Measurements from ENCODE around the gene ATP6V1B1. TPM values are rescaled to one million over a fixed set of nuclear protein-coding genes. Genes with fewer than 3 reads are reported as not detected.

The ATP6V1B1 gene
- total RNA-seq = not detected

GRCh38 chr2:70935468-70936164 lies at the start of gene ATP6V1B1:
TSS of gene ATP6V1B1 (plus strand) at chr2:70935900. CDS start at chr2:70935955, 55 bp downstream.
- H3K27ac ChIP-seq = no peak within 1 kb of the TSS
- TF ChIP-seq CTCF (IDR thresholded peaks at IDR 0.05) (no peak), POLR2A (IDR thresholded peaks at IDR 0.05) (no peak)
- H3K27me3 ChIP-seq = no peaks in the 10 kb centered on the region
- no peaks in the 10 kb centered on the region for H3K4me1 ChIP-seq
- H3K4me3 ChIP-seq (replicated peaks in 1 of 3) = no peak within 1 kb of the TSS
- no peak for DNase-seq
- intact Hi-C loops (cut with DNase I) = no loop called here
- no peaks in the 10 kb centered on the region for H3K36me3 ChIP-seq
- no peaks in the 10 kb centered on the region for H3K9me3 ChIP-seq
- WGBS, 2 donors = 50 to 54% methylated on average over 5 to 14 of the region's 14 CpGs

GRCh38 chr2:70886541-70886987 lies 49.1 kb upstream of the ATP6V1B1 start:
- Histone ChIP-seq H3K9me3 (no peaks in the 10 kb centered on the region), H3K27me3 (peaks cover 56% of the 10 kb centered on the region), H3K4me1 (peaks cover 16 to 20% of the 10 kb centered on the region in 2 donors), H3K4me3 (replicated peaks in 1 of 3) (no peak overlapping the region), H3K27ac (no peak overlapping the region), H3K36me3 (no peaks in the 10 kb centered on the region)
- no peak for TF ChIP-seq CTCF (IDR thresholded peaks at IDR 0.05)
- no peak for TF ChIP-seq POLR2A (IDR thresholded peaks at IDR 0.05)
- 12% methylated on average over 10 of the region's 10 CpGs for WGBS, 2 donors
- DNase-seq = no peak
- intact Hi-C loops (cut with DNase I) = no loop called here

- intact Hi-C loops (cut with DNase I) = no loop called here
- no peaks in the 10 kb centered on the region for H3K9me3 ChIP-seq
- 8 to 10% methylated on average over 8 of the region's 8 CpGs for WGBS, 2 donors
- peaks cover 16 to 20% of the 10 kb centered on the region in 2 donors for H3K4me1 ChIP-seq
- no peak for TF ChIP-seq POLR2A (IDR thresholded peaks at IDR 0.05)
- no peak for TF ChIP-seq CTCF (IDR thresholded peaks at IDR 0.05)
- no peak for DNase-seq
- H3K27me3 ChIP-seq = peaks cover 56% of the 10 kb centered on the region
- H3K36me3 ChIP-seq = no peaks in the 10 kb centered on the region
- no peak overlapping the region for H3K27ac ChIP-seq
- H3K4me3 ChIP-seq (replicated peaks in 1 of 3) = peak overlapping the region in 1 of 3 donors; percentile 15
Observed at GRCh38 chr2:70887208-70887549, 48.5 kb upstream of the ATP6V1B1 start.

- 2 to 5% methylated on average over 28 to 54 of the region's 58 CpGs for WGBS, 2 donors
- intact Hi-C loops (cut with DNase I) = no loop called here
- TF ChIP-seq POLR2A (IDR thresholded peaks at IDR 0.05) = no peak
- TF ChIP-seq CTCF (IDR thresholded peaks at IDR 0.05) = no peak
Observed at GRCh38 chr2:70887550-70888246, 48.0 kb upstream of the ATP6V1B1 start.

GRCh38 chr2:70888366-70888922 lies 47.3 kb upstream of the ATP6V1B1 start:
- TF ChIP-seq POLR2A (IDR thresholded peaks at IDR 0.05) (no peak), CTCF (IDR thresholded peaks at IDR 0.05) (no peak)
- DNase-seq = no peak
- intact Hi-C loops (cut with DNase I) = no loop called here
- Histone ChIP-seq H3K27me3 (peaks cover 51% of the 10 kb centered on the region), H3K4me1 (peaks cover 16 to 20% of the 10 kb centered on the region in 2 donors), H3K27ac (no peak overlapping the region), H3K9me3 (no peaks in the 10 kb centered on the region), H3K4me3 (replicated peaks in 1 of 3) (no peak overlapping the region), H3K36me3 (no peaks in the 10 kb centered on the region)
- WGBS, 2 donors = 6 to 8% methylated on average over 27 of the region's 27 CpGs

More at GRCh38 chr2:70887550-70888246, 48.0 kb upstream of the ATP6V1B1 start:
- no peaks in the 10 kb centered on the region for H3K36me3 ChIP-seq
- DNase-seq = peak; percentile 16 to 26
- peak overlapping the region in 1 of 3 donors; percentile 15 for H3K4me3 ChIP-seq (replicated peaks in 1 of 3)
- peaks cover 56% of the 10 kb centered on the region for H3K27me3 ChIP-seq
- no peak overlapping the region for H3K27ac ChIP-seq
- peaks cover 16 to 20% of the 10 kb centered on the region in 2 donors for H3K4me1 ChIP-seq
- no peaks in the 10 kb centered on the region for H3K9me3 ChIP-seq
